HCT116 (cell line): ENCODE data around the gene SPSB1.
"Not testable (repeated sequence)": the region's sequence is repeated elsewhere in the genome, so short reads cannot be mapped to it uniquely, and the experiment has no call there.

Experiments used
- ATF3 ChIP-seq: IDR thresholded peaks from 2 replicates; pipeline ENCODE4 v1.6.1; 2012
- EZH2 ChIP-seq: fragments of 200-600 bp; sonication (generic); IDR thresholded peaks from 2 replicates; pipeline ENCODE4 v1.6.1; 2017; ENCODE audit warnings: antibody characterized with exemption, mixed run types
- POLR2AphosphoS5 ChIP-seq: IDR thresholded peaks from 2 replicates; pipeline ENCODE4 v1.6.1; 2011; ENCODE audit warnings: mild to moderate bottlenecking, low read depth, low read length, moderate library complexity
- SRF ChIP-seq: IDR thresholded peaks from 2 replicates; pipeline ENCODE4 v1.6.1; 2012; ENCODE audit warnings: low read depth
- YY1 ChIP-seq: IDR thresholded peaks from 2 replicates; pipeline ENCODE4 v1.6.1; 2011; ENCODE audit warnings: low read length, low read depth, moderate library complexity, mild to moderate bottlenecking; ENCODE audit not compliant: insufficient replicate concordance; ENCODE audit errors: extremely low read depth
- TF ChIP-seq, protein P1 (sequence below), 3 experiments: fragments of 200-600 bp in 1 of 3; sonication (generic) in 1 of 3; IDR thresholded peaks in 2 of 3; conservative IDR thresholded peaks in 1 of 3; 2 replicates each; pipeline ENCODE4 v1.5.1; 2012 to 2017; ENCODE audit warnings: low read depth in 2 of 3, low read length in 2 of 3, antibody characterized with exemption in 1 of 3, borderline replicate concordance in 1 of 3, control low read depth in 1 of 3, mild to moderate bottlenecking in 1 of 3, mixed read lengths in 1 of 3, mixed run types in 1 of 3, moderate library complexity in 1 of 3; ENCODE audit not compliant: insufficient read depth in 1 of 3
- TF ChIP-seq, protein P2 (sequence below): IDR thresholded peaks from 2 replicates; pipeline ENCODE4 v1.6.1; 2012

DNA sequence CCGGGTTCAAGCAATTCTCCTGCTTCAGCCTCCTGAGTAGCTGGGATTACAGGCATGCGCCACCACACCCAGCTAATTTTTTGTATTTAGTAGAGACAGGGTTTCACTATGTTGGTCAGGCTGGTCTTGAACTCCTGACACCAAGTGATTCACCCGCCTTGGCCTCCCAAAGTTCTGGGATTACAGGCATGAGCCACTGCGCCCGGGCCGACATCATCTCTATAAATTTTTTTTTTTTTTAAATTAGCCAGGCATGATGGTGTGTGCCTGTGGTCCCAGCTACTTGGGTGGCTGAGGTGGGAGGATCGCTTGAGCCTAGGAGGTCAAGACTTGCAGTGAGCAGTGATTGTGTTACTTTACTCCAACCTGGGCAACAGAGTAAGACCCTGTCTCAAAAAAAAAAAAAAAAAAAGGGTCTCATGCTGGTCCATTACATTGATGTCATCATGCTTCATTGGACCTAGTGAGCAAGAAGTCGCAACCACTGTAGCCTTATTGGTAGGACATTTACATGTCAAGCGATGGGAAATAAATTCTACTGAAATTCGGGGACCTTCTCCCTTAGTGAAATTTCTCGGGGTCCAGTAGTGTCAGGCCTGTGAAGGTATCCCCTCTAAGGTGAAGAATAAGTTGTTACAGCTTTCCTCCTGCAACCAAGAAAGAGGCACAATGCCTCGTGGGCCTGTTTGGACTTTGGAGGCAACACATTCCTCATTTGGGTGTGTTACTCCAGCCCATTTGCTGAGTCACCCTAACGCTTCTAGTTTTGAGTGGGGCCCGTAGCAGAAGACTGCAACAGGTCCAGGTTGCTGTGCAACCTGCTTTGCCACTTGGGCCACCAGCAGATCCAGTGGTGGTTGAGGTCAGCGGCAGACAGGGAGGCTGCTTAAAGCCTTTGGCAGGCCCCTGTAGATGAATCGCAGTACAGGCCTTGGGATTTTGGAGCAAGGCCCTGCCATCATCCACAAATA is 7.2 kb downstream of the SPSB1 start:
- TF ChIP-seq, protein P1, sequence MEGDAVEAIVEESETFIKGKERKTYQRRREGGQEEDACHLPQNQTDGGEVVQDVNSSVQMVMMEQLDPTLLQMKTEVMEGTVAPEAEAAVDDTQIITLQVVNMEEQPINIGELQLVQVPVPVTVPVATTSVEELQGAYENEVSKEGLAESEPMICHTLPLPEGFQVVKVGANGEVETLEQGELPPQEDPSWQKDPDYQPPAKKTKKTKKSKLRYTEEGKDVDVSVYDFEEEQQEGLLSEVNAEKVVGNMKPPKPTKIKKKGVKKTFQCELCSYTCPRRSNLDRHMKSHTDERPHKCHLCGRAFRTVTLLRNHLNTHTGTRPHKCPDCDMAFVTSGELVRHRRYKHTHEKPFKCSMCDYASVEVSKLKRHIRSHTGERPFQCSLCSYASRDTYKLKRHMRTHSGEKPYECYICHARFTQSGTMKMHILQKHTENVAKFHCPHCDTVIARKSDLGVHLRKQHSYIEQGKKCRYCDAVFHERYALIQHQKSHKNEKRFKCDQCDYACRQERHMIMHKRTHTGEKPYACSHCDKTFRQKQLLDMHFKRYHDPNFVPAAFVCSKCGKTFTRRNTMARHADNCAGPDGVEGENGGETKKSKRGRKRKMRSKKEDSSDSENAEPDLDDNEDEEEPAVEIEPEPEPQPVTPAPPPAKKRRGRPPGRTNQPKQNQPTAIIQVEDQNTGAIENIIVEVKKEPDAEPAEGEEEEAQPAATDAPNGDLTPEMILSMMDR (IDR thresholded peaks at IDR 0.05 in 2 of 3, conservative IDR thresholded peaks at IDR 0.05 in 1 of 3; ENCODE audit: borderline replicate concordance in 1 of 3, insufficient read depth in 1 of 3, low read depth in 2 of 3, low read length in 2 of 3) = not testable (repeated sequence)
- TF ChIP-seq SRF, EZH2, YY1, ATF3: not testable (repeated sequence)
- TF ChIP-seq POLR2AphosphoS5 = peak; percentile 38; the same call in 1 of the 2 replicates
- TF ChIP-seq, protein P2, sequence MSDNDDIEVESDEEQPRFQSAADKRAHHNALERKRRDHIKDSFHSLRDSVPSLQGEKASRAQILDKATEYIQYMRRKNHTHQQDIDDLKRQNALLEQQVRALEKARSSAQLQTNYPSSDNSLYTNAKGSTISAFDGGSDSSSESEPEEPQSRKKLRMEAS = peak; percentile 85
